ENCODE measurements around the gene GPX4.
A peak's percentile ranks its signal among the peaks of the same experiment; 100 is the strongest.

GPX4 gene

DNA sequence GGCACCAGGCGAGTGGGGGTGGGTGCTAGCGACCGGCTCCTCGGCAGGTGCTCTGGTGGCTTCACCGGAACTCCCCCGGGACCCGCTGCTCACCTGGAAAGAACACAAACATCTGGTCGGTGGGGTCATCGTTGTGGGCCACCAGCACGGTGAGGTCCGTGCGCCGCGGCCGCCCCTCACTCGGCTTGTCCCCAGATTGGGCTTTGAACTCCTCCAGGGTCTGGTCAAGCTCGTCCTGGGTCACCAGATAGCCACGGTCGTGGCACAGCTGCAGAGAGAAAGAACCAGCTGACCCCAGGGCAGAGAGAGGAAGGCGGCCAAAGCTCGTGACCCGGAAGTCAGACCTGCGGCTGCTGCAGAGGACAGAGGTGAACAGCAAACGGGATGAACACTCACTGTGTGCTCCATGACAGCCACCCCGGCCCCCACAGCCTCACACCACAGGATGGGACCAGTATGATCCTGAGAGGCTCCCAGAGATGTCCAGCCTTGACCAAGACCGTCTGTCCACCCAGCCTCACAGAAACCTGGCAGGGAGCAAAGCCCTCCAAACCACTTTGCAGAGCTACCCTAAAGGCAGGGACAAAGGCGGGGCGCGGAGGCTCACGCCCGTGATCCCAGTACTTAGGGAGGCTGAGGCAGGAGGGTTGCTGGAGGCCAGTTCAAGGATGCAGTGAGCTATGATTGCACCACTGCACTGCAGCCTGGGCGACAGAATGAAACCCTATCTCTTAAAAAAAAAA lies 9.8 kb upstream of the GPX4 start:
- Mint-ChIP-seq H3K36me3 (ENCODE audit: insufficient read depth) (peaks cover 48% of the 10 kb centered on the region), H3K9me3 (no peaks in the 10 kb centered on the region), H3K27ac (peak overlapping the region in 1 of 2 donors; percentile 88), H3K4me3 (peak overlapping the region; percentile 92 to 93), H3K27me3 (no peaks in the 10 kb centered on the region), H3K4me1 (ENCODE audit: low read depth in 2 of 2) (peaks cover 25 to 38% of the 10 kb centered on the region in 2 donors)
- DNase-seq (no peak), ATAC-seq (replicated peaks) (no peak)

GRCh38 chr19:1094655-1094977 lies 9.2 kb upstream of the GPX4 start:
- Mint-ChIP-seq H3K36me3 (ENCODE audit: insufficient read depth) (peaks cover 43% of the 10 kb centered on the region), H3K27ac (peak overlapping the region in 1 of 2 donors; percentile 88), H3K27me3 (no peaks in the 10 kb centered on the region), H3K9me3 (no peaks in the 10 kb centered on the region), H3K4me1 (ENCODE audit: low read depth in 2 of 2) (peaks cover 22 to 32% of the 10 kb centered on the region in 2 donors), H3K4me3 (peak overlapping the region; percentile 92 to 93)
- ATAC-seq (replicated peaks) (peak; percentile 2), DNase-seq (no peak)

GRCh38 chr19:1094978-1095701 lies 8.7 kb upstream of the GPX4 start, which contains the start of gene POLR2E:
Gene POLR2E (minus strand): TSS chr19:1095375. CDS start chr19:1095315, 60 bp downstream.
- Mint-ChIP-seq H3K9me3 (no peaks in the 10 kb centered on the region), H3K4me3 (peak within 1 kb of the TSS; percentile 92 to 93), H3K36me3 (ENCODE audit: insufficient read depth) (peaks cover 43% of the 10 kb centered on the region), H3K27ac (peak within 1 kb of the TSS; percentile 77 to 88), H3K27me3 (no peaks in the 10 kb centered on the region), H3K4me1 (ENCODE audit: low read depth in 2 of 2) (peaks cover 26 to 29% of the 10 kb centered on the region in 2 donors)
- peak; percentile 98 to 99 (median 99) for DNase-seq
- ATAC-seq (replicated peaks): peak; percentile 91

- Mint-ChIP-seq H3K4me1 (ENCODE audit: low read depth in 2 of 2) (peaks cover 29 to 40% of the 10 kb centered on the region in 2 donors), H3K27me3 (no peaks in the 10 kb centered on the region), H3K4me3 (no peak overlapping the region), H3K36me3 (ENCODE audit: insufficient read depth) (peaks cover 27% of the 10 kb centered on the region), H3K27ac (no peak overlapping the region), H3K9me3 (no peaks in the 10 kb centered on the region)
- ATAC-seq (replicated peaks) (no peak), DNase-seq (no peak)
Observed at GRCh38 chr19:1097810-1098176, 6.0 kb upstream of the GPX4 start.

- H3K27me3 Mint-ChIP-seq: no peaks in the 10 kb centered on the region
- ATAC-seq (replicated peaks): no peak
- H3K4me3 Mint-ChIP-seq: no peak overlapping the region
- no peak for DNase-seq
- H3K36me3 Mint-ChIP-seq (ENCODE audit: insufficient read depth): peaks cover 27% of the 10 kb centered on the region
- peak overlapping the region; percentile 26 to 33 for H3K27ac Mint-ChIP-seq
- H3K9me3 Mint-ChIP-seq: no peaks in the 10 kb centered on the region
- H3K4me1 Mint-ChIP-seq (ENCODE audit: low read depth in 2 of 2): peaks cover 26 to 43% of the 10 kb centered on the region in 2 donors
Observed at GRCh38 chr19:1098177-1099051, 5.4 kb upstream of the GPX4 start.

DNA sequence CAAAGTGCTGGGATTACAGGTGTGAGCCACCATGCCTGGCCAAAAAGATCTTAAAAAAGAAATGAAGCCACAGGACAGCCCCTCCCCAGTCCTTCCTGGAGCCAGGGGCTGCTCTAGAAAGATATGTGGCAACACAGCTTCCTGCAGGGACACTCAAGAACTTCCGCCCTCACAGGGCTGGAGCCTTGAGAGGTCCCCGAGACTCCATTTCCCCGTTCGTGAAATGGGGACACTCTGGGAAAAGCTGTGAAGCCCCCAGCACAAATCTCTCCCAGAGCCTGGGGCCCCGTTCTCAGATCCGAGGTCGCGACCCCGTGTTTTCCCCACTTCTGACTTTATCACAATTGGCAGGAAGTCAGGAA lies 2.5 kb upstream of the GPX4 start:
- Mint-ChIP-seq H3K9me3 (no peaks in the 10 kb centered on the region), H3K27ac (peak overlapping the region; percentile 68 to 89), H3K4me3 (peak overlapping the region in 1 of 2 donors; percentile 55), H3K4me1 (ENCODE audit: low read depth in 2 of 2) (peaks cover 5 to 28% of the 10 kb centered on the region in 2 donors), H3K36me3 (ENCODE audit: insufficient read depth) (peaks cover 40% of the 10 kb centered on the region), H3K27me3 (no peaks in the 10 kb centered on the region)
- no peak for DNase-seq
- no peak for ATAC-seq (replicated peaks)

- Mint-ChIP-seq H3K27me3 (no peaks in the 10 kb centered on the region), H3K36me3 (ENCODE audit: insufficient read depth) (peaks cover 53% of the 10 kb centered on the region), H3K4me3 (peak overlapping the region; percentile 63 to 74), H3K27ac (peak overlapping the region; percentile 82 to 89), H3K4me1 (ENCODE audit: low read depth in 2 of 2) (peaks cover 5 to 28% of the 10 kb centered on the region in 2 donors), H3K9me3 (no peaks in the 10 kb centered on the region)
- peak; percentile 4 for ATAC-seq (replicated peaks)
- DNase-seq: peak in 1 of 3 experiments; percentile 41
Observed at GRCh38 chr19:1102407-1103131, 1.2 kb upstream of the GPX4 start.

DNA sequence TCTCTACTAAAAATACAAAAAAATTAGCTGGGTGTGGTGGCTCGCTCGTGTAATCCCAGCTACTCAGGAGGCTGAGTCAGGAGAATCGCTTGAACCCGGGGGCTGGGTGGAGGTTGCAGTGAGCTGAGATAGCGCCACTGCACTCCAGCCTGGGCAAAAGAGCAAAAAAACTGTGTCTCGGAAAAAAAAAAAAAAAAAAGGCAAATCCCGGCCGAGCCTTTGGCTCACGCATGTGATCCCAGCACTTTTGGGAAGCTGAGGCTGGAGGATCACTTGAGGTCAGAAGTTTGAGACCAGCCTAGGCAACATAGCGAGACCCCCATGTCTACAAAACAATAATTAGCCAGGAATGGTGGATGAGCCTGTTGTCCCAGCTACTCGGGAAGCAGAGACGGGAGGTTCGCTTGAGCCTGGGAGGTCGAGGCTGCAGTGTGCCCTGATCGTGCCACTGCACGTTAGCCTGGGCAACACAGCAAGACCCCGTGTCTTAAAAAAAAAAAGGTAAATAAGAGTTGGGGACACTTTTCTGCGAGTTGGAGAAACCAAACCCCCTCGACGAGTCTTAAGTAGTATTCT lies 574 bp upstream of the GPX4 start:
- Mint-ChIP-seq H3K27me3 (no peaks in the 10 kb centered on the region), H3K9me3 (no peaks in the 10 kb centered on the region), H3K4me3 (peak overlapping the region; percentile 63 to 74), H3K27ac (peak overlapping the region; percentile 82 to 89), H3K36me3 (ENCODE audit: insufficient read depth) (peaks cover 57% of the 10 kb centered on the region), H3K4me1 (ENCODE audit: low read depth in 2 of 2) (peaks cover 5 to 28% of the 10 kb centered on the region in 2 donors)
- DNase-seq: no peak
- no peak for ATAC-seq (replicated peaks)

DNA sequence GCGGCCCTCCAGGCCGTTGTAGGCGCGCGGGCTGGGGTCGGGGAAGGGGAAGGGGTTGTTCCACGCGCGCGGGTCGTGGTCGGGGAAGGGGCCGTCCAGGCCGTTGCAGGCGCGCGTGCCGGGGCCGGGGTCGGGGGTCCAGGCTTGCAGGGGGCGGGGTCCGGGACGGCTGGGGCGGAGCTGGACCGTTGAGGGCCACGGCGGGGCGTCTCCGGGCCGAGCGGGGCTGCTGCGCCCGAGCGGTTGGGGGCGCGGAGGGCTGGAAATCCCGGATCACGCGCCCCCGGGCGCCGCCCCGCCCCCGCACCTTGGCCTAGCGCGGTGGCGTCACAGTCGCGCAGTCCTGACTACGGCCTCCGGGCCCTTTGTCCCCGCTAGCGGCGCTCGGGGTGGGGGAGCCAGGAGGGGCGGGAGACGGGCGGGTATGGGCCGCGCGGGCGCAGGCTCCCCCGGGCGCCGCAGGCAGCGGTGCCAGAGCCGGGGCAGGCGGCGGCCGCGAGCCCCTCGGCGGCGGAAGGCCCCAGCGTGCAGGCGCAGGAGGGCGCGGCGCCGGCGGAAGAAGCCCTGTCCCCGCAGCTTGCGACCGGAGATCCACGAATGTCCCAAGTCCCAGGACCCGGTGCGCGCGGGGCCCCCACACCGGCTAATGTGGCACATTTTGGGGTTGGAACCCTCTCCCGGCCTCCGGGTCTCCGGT lies 665 bp downstream of the GPX4 start:
- peak overlapping the region; percentile 82 for H3K27ac Mint-ChIP-seq
- no peaks in the 10 kb centered on the region for H3K9me3 Mint-ChIP-seq
- H3K36me3 Mint-ChIP-seq (ENCODE audit: insufficient read depth): peaks cover 63% of the 10 kb centered on the region
- H3K4me1 Mint-ChIP-seq (ENCODE audit: low read depth in 2 of 2): peaks cover 0 to 25% of the 10 kb centered on the region in 2 donors
- no peaks in the 10 kb centered on the region for H3K27me3 Mint-ChIP-seq
- H3K4me3 Mint-ChIP-seq: peak overlapping the region; percentile 70 to 75
- peak; percentile 66 to 74 (median 68) for DNase-seq
- peak; percentile 51 for ATAC-seq (replicated peaks)

- peaks cover 0 to 22% of the 10 kb centered on the region in 2 donors for H3K4me1 Mint-ChIP-seq (ENCODE audit: low read depth in 2 of 2)
Observed at GRCh38 chr19:1105008-1105872, 1.4 kb downstream of the GPX4 start.

More at GRCh38 chr19:1105008-1105872, 1.4 kb downstream of the GPX4 start:
- H3K9me3 Mint-ChIP-seq: no peaks in the 10 kb centered on the region
- no peaks in the 10 kb centered on the region for H3K27me3 Mint-ChIP-seq
- no peak for DNase-seq
- H3K36me3 Mint-ChIP-seq (ENCODE audit: insufficient read depth): peaks cover 64% of the 10 kb centered on the region
- H3K27ac Mint-ChIP-seq: peak overlapping the region; percentile 22 to 82
- ATAC-seq (replicated peaks): no peak
- peak overlapping the region; percentile 70 to 75 for H3K4me3 Mint-ChIP-seq

Data from effector memory CD8-positive, alpha-beta T cell (primary cell).